H1 (cell line): ENCODE measurements around the gene CAMSAP3. TPM values are rescaled to one million over a fixed set of nuclear protein-coding genes. Genes with fewer than 3 reads are reported as not detected.

Experiments used
- CTCF ChIA-PET: fragments of 300-600 bp; sonication (Branson Sonifier 250); formaldehyde crosslinking; loops from one replicate; lab custom pipeline; 2021; ENCODE audit not compliant: partially characterized antibody; lab: Charles Lee
- POLR2A ChIA-PET: fragments of 300-600 bp; sonication (Branson Sonifier 250); formaldehyde crosslinking; loops from one replicate; lab custom pipeline; 2021; ENCODE audit warnings: inconsistent platforms; ENCODE audit not compliant: partially characterized antibody; lab: Charles Lee
- DNase-seq, 2 experiments: peaks; one replicate each; pipeline versions ENCODE4 v3.0.0 to v3.0.0-alpha.2; 2010 to 2022; ENCODE audit warnings: low spot score in 2 of 2, low read depth in 1 of 2, mixed read lengths in 1 of 2
- FAIRE-seq: peaks from 2 replicates; lab custom pipeline; 2011; peaks lifted over from hg19 to GRCh38; lab: Jason Lieb, UNC
- H2AFZ ChIP-seq: 2 replicates; pipeline ENCODE4 v1.8.1; 2012; ENCODE audit warnings: low read length, inconsistent platforms
- H2AK5ac ChIP-seq: 2 replicates; pipeline ENCODE4 v1.6.1; 2013; ENCODE audit warnings: low read depth, low read length
- H2BK120ac ChIP-seq: replicated peaks from 2 replicates; pipeline ENCODE3; 2013; ENCODE audit warnings: low read depth, low read length, inconsistent platforms
- H2BK12ac ChIP-seq: 2 replicates; pipeline ENCODE4 v1.6.1; 2013; ENCODE audit warnings: low read depth, low read length
- H2BK15ac ChIP-seq: 2 replicates; pipeline ENCODE4 v1.6.1; 2013; ENCODE audit warnings: low read length
- H2BK20ac ChIP-seq: 2 replicates; pipeline ENCODE4 v1.6.1; 2013; ENCODE audit warnings: low read length
- H2BK5ac ChIP-seq: 2 replicates; pipeline ENCODE4 v1.6.1; 2013; ENCODE audit warnings: low read depth, low read length
- H3K14ac ChIP-seq: 2 replicates; pipeline ENCODE4 v1.6.1; 2013; ENCODE audit warnings: inconsistent platforms; ENCODE audit not compliant: insufficient read length
- H3K18ac ChIP-seq: 2 replicates; pipeline ENCODE4 v1.6.1; 2013; ENCODE audit warnings: low read length; ENCODE audit errors: extremely low read depth
- H3K23ac ChIP-seq: 2 replicates; pipeline ENCODE4 v1.6.1; 2013; ENCODE audit warnings: inconsistent platforms; ENCODE audit not compliant: insufficient read length
- H3K23me2 ChIP-seq: 2 replicates; pipeline ENCODE4 v1.6.1; 2013; ENCODE audit warnings: low read depth, low read length
- H3K27ac ChIP-seq: 2 replicates; pipeline ENCODE4 v1.6.1; 2011; ENCODE audit warnings: low read depth, low read length, inconsistent platforms
- H3K27me3 ChIP-seq, 4 experiments: replicated peaks in 1 of 4; 1 replicate in 1 of 4; 2 replicates in 3 of 4; pipeline versions ENCODE4 v1.6.1 to v1.8.1; 2011 to 2013; ENCODE audit warnings: low read length in 3 of 4, mild to moderate bottlenecking in 3 of 4, inconsistent platforms in 2 of 4, mixed read lengths in 2 of 4, moderate library complexity in 1 of 4; ENCODE audit not compliant: control insufficient read depth in 3 of 4, insufficient read depth in 3 of 4; ENCODE audit errors: extremely low read depth in 1 of 4
- H3K36me3 ChIP-seq, 4 experiments: 2 replicates each; pipeline versions ENCODE4 v1.6.1 to v1.8.1; 2011 to 2013; ENCODE audit warnings: mild to moderate bottlenecking in 4 of 4, low read length in 3 of 4, moderate library complexity in 2 of 4, control low read depth in 1 of 4, inconsistent platforms in 1 of 4; ENCODE audit not compliant: insufficient read depth in 4 of 4, control insufficient read depth in 2 of 4
- H3K4ac ChIP-seq: replicated peaks from 2 replicates; pipeline ENCODE3; 2013; ENCODE audit warnings: low read length, low read depth, mixed read lengths, inconsistent platforms; ENCODE audit not compliant: insufficient read length
- H3K4me1 ChIP-seq, 4 experiments: replicated peaks in 1 of 4; 1 replicate in 1 of 4; 2 replicates in 3 of 4; pipeline versions ENCODE4 v1.6.1 to v1.8.1; 2011 to 2013; ENCODE audit warnings: low read length in 3 of 4, inconsistent platforms in 2 of 4, mixed read lengths in 1 of 4; ENCODE audit not compliant: insufficient read depth in 4 of 4, control insufficient read depth in 3 of 4
- H3K4me2 ChIP-seq, 2 experiments: 2 replicates each; pipeline versions ENCODE4 v1.6.1 to v1.8.1; 2011 to 2013; ENCODE audit warnings: low read depth in 2 of 2, low read length in 2 of 2, control low read depth in 1 of 2, inconsistent platforms in 1 of 2, mild to moderate bottlenecking in 1 of 2; ENCODE audit not compliant: insufficient read depth in 1 of 2
- H3K4me3 ChIP-seq, 4 experiments: fragments of 200-600, 300-600 bp in 1 of 4; sonication (generic), shearing (Covaris generic), sonication (Bioruptor Twin) in 1 of 4; 2 replicates each; pipeline versions ENCODE4 v1.5.1 to v1.8.1; 2011 to 2016; ENCODE audit warnings: low read length in 4 of 4, low read depth in 3 of 4, control low read depth in 2 of 4, inconsistent platforms in 2 of 4, mild to moderate bottlenecking in 2 of 4, mixed read lengths in 1 of 4, moderate library complexity in 1 of 4; ENCODE audit not compliant: insufficient read depth in 2 of 4; ENCODE audit errors: extremely low read depth in 1 of 4
- H3K56ac ChIP-seq: replicated peaks from 2 replicates; pipeline ENCODE3; 2013; ENCODE audit warnings: low read depth, mild to moderate bottlenecking, mixed read lengths, low read length, inconsistent platforms; ENCODE audit not compliant: insufficient read length
- H3K79me1 ChIP-seq: 2 replicates; pipeline ENCODE4 v1.6.1; 2013; ENCODE audit warnings: low read depth, low read length, control low read depth
- H3K79me2 ChIP-seq, 2 experiments: 2 replicates each; pipeline versions ENCODE4 v1.6.1 to v1.8.1; 2012 to 2013; ENCODE audit warnings: low read length in 2 of 2, mild to moderate bottlenecking in 2 of 2, inconsistent platforms in 1 of 2; ENCODE audit not compliant: insufficient read depth in 2 of 2, control insufficient read depth in 1 of 2
- H3K9ac ChIP-seq, 4 experiments: replicated peaks in 1 of 4; 1 replicate in 1 of 4; 2 replicates in 3 of 4; pipeline versions ENCODE4 v1.6.1 to v1.8.1; 2011 to 2013; ENCODE audit warnings: low read depth in 3 of 4, low read length in 3 of 4, control low read depth in 2 of 4, mild to moderate bottlenecking in 2 of 4, moderate library complexity in 2 of 4, inconsistent platforms in 1 of 4; ENCODE audit errors: extremely low read depth in 1 of 4
- H3K9me3 ChIP-seq, 2 experiments: 2 replicates each; pipeline versions ENCODE4 v1.6.1 to v1.8.1; 2012 to 2013; ENCODE audit warnings: mild to moderate bottlenecking in 2 of 2, moderate library complexity in 2 of 2, control low read depth in 1 of 2, inconsistent platforms in 1 of 2, low read depth in 1 of 2, low read length in 1 of 2, mixed read lengths in 1 of 2; ENCODE audit not compliant: insufficient read depth in 2 of 2
- H4K20me1 ChIP-seq, 2 experiments: replicated peaks in 1 of 2; 2 replicates each; pipeline versions ENCODE3 to v1.8.1; 2011 to 2013; ENCODE audit warnings: inconsistent platforms in 2 of 2, low read length in 2 of 2, mild to moderate bottlenecking in 1 of 2; ENCODE audit not compliant: insufficient read depth in 2 of 2, control insufficient read depth in 1 of 2
- H4K5ac ChIP-seq: 2 replicates; pipeline ENCODE4 v1.6.1; 2013; ENCODE audit warnings: low read length, low read depth, mixed read lengths, inconsistent platforms; ENCODE audit not compliant: insufficient read length
- H4K8ac ChIP-seq: 2 replicates; pipeline ENCODE4 v1.8.0; 2013; ENCODE audit warnings: mild to moderate bottlenecking, moderate library complexity, low read length, inconsistent platforms; ENCODE audit not compliant: insufficient read depth; ENCODE audit errors: extremely low read depth
- H4K91ac ChIP-seq: replicated peaks from 2 replicates; pipeline ENCODE3; 2013; ENCODE audit warnings: low read length, mixed read lengths, inconsistent platforms; ENCODE audit not compliant: insufficient read length
- BRCA1 ChIP-seq: IDR thresholded peaks from 2 replicates; pipeline ENCODE4 v1.6.1; 2012; ENCODE audit warnings: low read depth, low read length, improper control_type of control experiment
- CBX8 ChIP-seq: fragments of 300-800, 300-1000 bp; sonication (generic); IDR thresholded peaks from 2 replicates; pipeline ENCODE4 v1.7.1; 2016; ENCODE audit warnings: low read depth, low read length, borderline replicate concordance
- EGR1 ChIP-seq: IDR thresholded peaks from 2 replicates; pipeline ENCODE4 v1.6.1; 2011; ENCODE audit warnings: low read depth, low read length, borderline replicate concordance
- KDM4A ChIP-seq: IDR thresholded peaks from one replicate; pipeline ENCODE4 v1.7.1; 2012; ENCODE audit warnings: low read depth, mild to moderate bottlenecking, moderate library complexity, low read length, inconsistent platforms; ENCODE audit not compliant: severe bottlenecking
- KDM5A ChIP-seq: fragments of 200-600 bp; IDR thresholded peaks from 2 replicates; pipeline ENCODE4 v1.7.1; 2012; ENCODE audit warnings: mild to moderate bottlenecking, low read length, inconsistent platforms, mixed read lengths
- NRF1 ChIP-seq: IDR thresholded peaks from 2 replicates; pipeline ENCODE4 v1.6.1; 2011; ENCODE audit warnings: mild to moderate bottlenecking, low read depth, low read length, improper control_type of control experiment
- POLR2A ChIP-seq, 2 experiments: IDR thresholded peaks; 1 replicate in 1 of 2; 2 replicates in 1 of 2; pipeline ENCODE4 v1.6.1; 2011; ENCODE audit warnings: low read depth in 2 of 2, low read length in 2 of 2, mild to moderate bottlenecking in 2 of 2; ENCODE audit errors: control extremely low read depth in 1 of 2
- RXRA ChIP-seq: IDR thresholded peaks from 2 replicates; pipeline ENCODE4 v1.6.1; 2011; ENCODE audit warnings: low read depth, mild to moderate bottlenecking, low read length, moderate library complexity; ENCODE audit not compliant: insufficient read depth
- SIRT6 ChIP-seq: IDR thresholded peaks from one replicate; pipeline ENCODE4 v1.7.1; 2012; ENCODE audit warnings: low read length, inconsistent platforms
- SIX5 ChIP-seq: IDR thresholded peaks from 2 replicates; pipeline ENCODE4 v1.6.1; 2011; ENCODE audit warnings: mild to moderate bottlenecking, low read depth, low read length
- TAF7 ChIP-seq: optimal IDR thresholded peaks from 2 replicates; pipeline ENCODE3; 2011; ENCODE audit warnings: low read depth, mild to moderate bottlenecking, inconsistent platforms, low read length, moderate library complexity, borderline replicate concordance
- YY1 ChIP-seq: IDR thresholded peaks from 2 replicates; pipeline ENCODE4 v1.6.1; 2011; ENCODE audit warnings: low read depth, mild to moderate bottlenecking, low read length
- WGBS, 2 experiments: shearing (Covaris generic) in 1 of 2; methylation state at CpG; one replicate each; pipeline versions ENCODE4 v1.1.6 to v1.1.7; 2013 to 2015; ENCODE audit warnings: low lambda C conversion rate in 2 of 2, mixed read lengths in 2 of 2, inconsistent platforms in 1 of 2, low coverage in 1 of 2, missing lambda C conversion rate in 1 of 2; ENCODE audit not compliant: insufficient replicate concordance in 2 of 2, insufficient coverage in 1 of 2, insufficient read length in 1 of 2; ENCODE audit errors: extremely low coverage in 1 of 2, missing lambda C conversion rate in 1 of 2; 5-methylcytosine and 5-hydroxymethylcytosine counted together
- polyA plus RNA-seq, 7 experiments: library from polyadenylated mRNA; depleted of rRNA in 3 of 7; stranded (reverse) in 5 of 7; unstranded in 2 of 7; fragments of >200 nt in 5 of 7; fragments of 200-250 nt in 2 of 7; gene quantifications; 1 replicate in 5 of 7; 2 replicates in 1 of 7; 4 replicates in 1 of 7; pipeline versions ENCODE4 v1.2.1 to v1.2.3, GENCODE V29; 2011 to 2013; ENCODE audit warnings: missing spikeins in 2 of 7, mixed read lengths in 2 of 7
- total RNA-seq: library from RNA; stranded (reverse); fragmentation: NEBNext Ultra II Directional; extraction: Animal tissue kit (Norgen Biotek cat#: 25700); gene quantifications from 2 replicates; pipeline ENCODE4 v1.2.1, GENCODE V29; 2021
- TF ChIP-seq, protein P1 (sequence below), 3 experiments: IDR thresholded peaks; 1 replicate in 2 of 3; 2 replicates in 1 of 3; pipeline versions ENCODE4 v1.5.1 to v1.6.1; 2011; ENCODE audit warnings: low read length in 3 of 3, mild to moderate bottlenecking in 3 of 3, inconsistent platforms in 2 of 3, low read depth in 1 of 3, moderate library complexity in 1 of 3; ENCODE audit not compliant: insufficient read depth in 1 of 3; ENCODE audit errors: control extremely low read depth in 1 of 3

The CAMSAP3 gene
- total and polyA plus RNA-seq, 2 of the 8 experiments (the other 6 are each of a cell fraction or from before 2014, with no cell fraction given): 11.4 to 30.4 TPM

- Histone ChIP-seq H3K4me2 (no peak overlapping the region), H4K5ac (no peak overlapping the region), H2BK5ac (no peak overlapping the region), H3K27me3 (no peaks in the 10 kb centered on the region), H4K20me1 (peaks cover 0 to 10% of the 10 kb centered on the region in 2 experiments), H3K36me3 (peaks cover 10 to 31% (median 19%) of the 10 kb centered on the region in 4 experiments), H3K4me1 (peaks cover 0 to 6% (median 2%) of the 10 kb centered on the region in 4 experiments; a peak in 4 of 7 replicates), H3K9me3 (no peaks in the 10 kb centered on the region), H2BK120ac (no peak overlapping the region), H4K8ac (no peak overlapping the region), H3K4me3 (no peak overlapping the region), H3K14ac (no peak overlapping the region), H4K91ac (no peak overlapping the region), H3K79me1 (no peaks in the 10 kb centered on the region), H3K79me2 (no peaks in the 10 kb centered on the region), H3K23ac (no peak overlapping the region), H2AFZ (no peak overlapping the region), H3K23me2 (no peaks in the 10 kb centered on the region; the same call in 1 of the 2 replicates), H2AK5ac (no peak overlapping the region), H3K27ac (no peak overlapping the region), H3K4ac (no peak overlapping the region), H3K56ac (no peak overlapping the region), H3K9ac (no peak overlapping the region), H2BK12ac (no peak overlapping the region), H2BK20ac (no peak overlapping the region), H3K18ac (no peak overlapping the region), H2BK15ac (no peak overlapping the region)
- 83% methylated on average over 4 of the region's 4 CpGs; no CpG with 5 or more reads in 1 of the 2 experiments for WGBS, 2 experiments
- POLR2A ChIA-PET: interaction anchor here (1.2 kb wide), 1 partner anchor 9 kb away, joined by 3 read pairs; no protein-coding TSS in a partner anchor
- DNase-seq: no peak
- CTCF ChIA-PET: interaction anchor here (1.2 to 2.9 kb wide), 4 partner anchors 9 to 62 kb away, joined by 3 to 14 read pairs (median 5); partner anchors contain the start of gene CAMSAP3
- no peak for FAIRE-seq
- no peak for TF ChIP-seq CBX8
- no peak for TF ChIP-seq KDM4A
- no peak for TF ChIP-seq KDM5A
- TF ChIP-seq, protein P1, sequence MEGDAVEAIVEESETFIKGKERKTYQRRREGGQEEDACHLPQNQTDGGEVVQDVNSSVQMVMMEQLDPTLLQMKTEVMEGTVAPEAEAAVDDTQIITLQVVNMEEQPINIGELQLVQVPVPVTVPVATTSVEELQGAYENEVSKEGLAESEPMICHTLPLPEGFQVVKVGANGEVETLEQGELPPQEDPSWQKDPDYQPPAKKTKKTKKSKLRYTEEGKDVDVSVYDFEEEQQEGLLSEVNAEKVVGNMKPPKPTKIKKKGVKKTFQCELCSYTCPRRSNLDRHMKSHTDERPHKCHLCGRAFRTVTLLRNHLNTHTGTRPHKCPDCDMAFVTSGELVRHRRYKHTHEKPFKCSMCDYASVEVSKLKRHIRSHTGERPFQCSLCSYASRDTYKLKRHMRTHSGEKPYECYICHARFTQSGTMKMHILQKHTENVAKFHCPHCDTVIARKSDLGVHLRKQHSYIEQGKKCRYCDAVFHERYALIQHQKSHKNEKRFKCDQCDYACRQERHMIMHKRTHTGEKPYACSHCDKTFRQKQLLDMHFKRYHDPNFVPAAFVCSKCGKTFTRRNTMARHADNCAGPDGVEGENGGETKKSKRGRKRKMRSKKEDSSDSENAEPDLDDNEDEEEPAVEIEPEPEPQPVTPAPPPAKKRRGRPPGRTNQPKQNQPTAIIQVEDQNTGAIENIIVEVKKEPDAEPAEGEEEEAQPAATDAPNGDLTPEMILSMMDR (IDR thresholded peaks at IDR 0.05; ENCODE audit: control extremely low read depth in 1 of 3, insufficient read depth in 1 of 3, low read depth in 1 of 3, low read length in 3 of 3): no peak
- no peak for TF ChIP-seq TAF7
- TF ChIP-seq SIX5: no peak
- TF ChIP-seq SIRT6: no peak
- TF ChIP-seq BRCA1: no peak
- TF ChIP-seq EGR1: no peak
- TF ChIP-seq NRF1: no peak
- no peak for TF ChIP-seq RXRA
- TF ChIP-seq POLR2A (IDR thresholded peaks at IDR 0.05; ENCODE audit: control extremely low read depth in 1 of 2, low read depth in 2 of 2, low read length in 2 of 2): no peak
- no peak for TF ChIP-seq YY1
These were observed 36.6 kb upstream of the CAMSAP3 start for GRCh38 chr19:7559102-7559501.
